T-helper 22 cell (primary cell): ENCODE data around the gene RGS4.

ENCODE experiments used
- DNase-seq: peaks from one replicate; pipeline ENCODE4 v3.0.0-alpha.2; 2020; ENCODE audit warnings: low read depth

The RGS4 gene

DNA sequence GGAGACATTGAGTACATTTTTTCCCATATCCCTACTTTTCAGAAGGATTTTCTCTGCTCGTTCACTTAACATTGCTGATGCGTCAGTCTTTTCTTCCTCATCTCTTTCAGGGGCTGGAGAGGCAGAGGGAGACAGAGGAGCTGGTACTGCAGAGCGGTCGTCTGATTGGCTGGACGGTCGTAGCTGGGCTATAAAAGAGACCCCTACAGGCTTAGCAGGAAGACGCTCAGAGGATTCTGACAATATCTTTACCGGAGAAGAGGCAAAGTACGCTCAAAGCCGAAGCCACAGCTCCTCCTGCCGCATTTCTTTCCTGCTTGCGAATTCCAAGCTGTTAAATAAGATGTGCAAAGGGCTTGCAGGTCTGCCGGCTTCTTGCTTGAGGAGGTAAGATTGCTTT is at the start of gene RGS4:
Gene RGS4 (plus strand): TSS at position 220 of the 400 bp plus-strand sequence. CDS start 124 bp downstream, at position 344.
- DNase-seq = no peak

GRCh38 chr1:163022129-163022528 is 47.0 kb upstream of the RGS4 start:
- DNase-seq = no peak

DNA sequence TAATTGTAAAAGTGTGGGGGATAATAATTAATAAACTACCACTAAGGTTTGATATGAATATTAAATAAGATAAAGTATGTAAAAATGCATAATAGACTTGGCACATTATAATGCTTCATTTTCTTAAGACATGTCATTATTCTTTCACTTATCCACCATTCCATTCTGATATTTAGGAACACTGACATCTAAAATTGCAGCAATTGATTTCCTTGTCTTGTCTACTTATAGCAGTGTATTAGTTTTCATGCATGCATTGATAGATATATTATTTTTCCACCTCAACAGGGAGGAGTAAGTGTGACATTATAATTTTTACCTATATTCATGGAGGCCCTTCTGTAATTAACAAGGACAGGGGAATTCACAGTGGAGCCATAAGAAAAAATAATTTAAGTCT is 41.6 kb upstream of the RGS4 start:
- no peak for DNase-seq

- DNase-seq = no peak
These were observed 39.3 kb upstream of the RGS4 start for GRCh38 chr1:163029901-163030300.

DNA sequence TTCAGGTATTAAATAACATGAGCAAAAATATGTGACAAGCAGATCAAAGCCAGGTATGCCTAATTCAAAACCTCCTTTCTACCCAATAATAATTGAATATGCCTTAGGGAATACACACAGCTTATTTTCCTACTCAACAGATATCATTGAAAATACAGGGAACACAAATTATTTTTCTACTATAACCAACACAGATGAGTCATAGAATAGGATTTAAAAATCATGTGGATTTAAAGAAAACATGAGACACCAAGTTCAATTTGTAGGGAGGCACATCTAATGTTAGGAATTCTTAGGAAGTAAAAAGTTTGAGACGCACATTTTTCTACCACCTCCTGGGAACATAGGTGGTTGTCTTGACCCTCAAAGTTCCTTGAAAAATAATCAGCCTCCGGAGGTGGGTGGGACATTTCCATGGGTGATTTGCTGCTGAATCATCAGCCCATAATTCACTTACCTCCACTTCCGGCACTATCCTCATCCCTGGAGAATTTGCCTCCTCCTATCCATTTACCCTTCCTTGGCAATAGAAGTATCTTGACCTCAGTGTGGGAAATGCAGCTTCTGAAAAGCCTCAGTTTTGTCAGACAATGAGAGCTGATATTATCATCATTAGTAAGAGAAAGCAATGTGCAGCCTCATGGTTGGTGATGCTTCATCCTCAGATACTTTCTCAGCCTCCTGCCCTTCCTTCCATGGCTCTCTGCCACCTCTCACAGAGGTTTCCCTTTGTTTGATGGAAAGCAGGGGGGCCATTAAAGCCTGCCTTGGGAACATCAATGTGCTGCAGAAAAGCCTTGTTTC is 33.5 kb upstream of the RGS4 start:
- no peak for DNase-seq

- no peak for DNase-seq
These were observed 32.5 kb upstream of the RGS4 start for GRCh38 chr1:163036671-163037070.

- DNase-seq = no peak
These were observed 30.0 kb upstream of the RGS4 start for GRCh38 chr1:163038928-163039706.

GRCh38 chr1:163039707-163040093 is 29.5 kb upstream of the RGS4 start:
- no peak for DNase-seq

DNA sequence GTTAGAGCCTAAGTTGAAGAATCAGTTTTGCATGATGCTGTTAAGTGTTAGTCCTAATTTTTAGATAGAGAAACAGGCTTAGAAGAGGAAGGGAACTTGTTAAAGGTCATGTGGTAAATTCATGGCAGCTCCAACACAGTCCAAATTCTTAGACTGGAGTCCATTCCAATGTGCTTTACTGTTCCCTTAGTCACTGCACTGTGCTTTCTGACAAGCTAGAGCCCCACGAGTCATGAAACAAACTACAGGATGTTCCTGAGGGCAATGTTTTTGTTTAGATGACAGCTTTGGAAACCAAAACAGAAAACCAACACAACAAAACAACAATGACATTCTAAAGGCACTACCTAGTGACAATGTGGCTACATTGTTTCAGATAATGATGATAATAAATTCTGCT is 23.1 kb upstream of the RGS4 start:
- DNase-seq = no peak

GRCh38 chr1:163047951-163048659 is 21.1 kb upstream of the RGS4 start:
- DNase-seq = no peak

GRCh38 chr1:163048869-163049268 is 20.3 kb upstream of the RGS4 start:
- no peak for DNase-seq

DNA sequence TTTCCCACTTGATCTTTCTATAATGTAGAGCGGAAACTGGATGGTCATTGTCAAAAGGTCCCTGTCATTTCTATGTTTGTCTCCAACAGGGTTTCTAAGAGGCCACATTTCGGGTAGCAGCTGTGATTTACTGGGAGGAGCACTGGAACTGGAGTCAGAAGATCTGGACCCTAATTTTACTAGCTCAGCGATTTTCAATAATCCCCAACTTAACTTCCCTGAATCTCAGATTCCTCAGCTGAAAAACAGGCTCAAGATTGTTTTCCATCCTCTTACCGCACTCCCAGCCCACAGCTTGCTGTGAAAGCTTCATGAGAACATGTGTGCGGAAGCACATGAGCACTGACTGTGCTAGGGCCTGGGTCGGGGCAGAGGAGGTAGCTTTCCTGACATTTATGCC is 19.9 kb upstream of the RGS4 start:
- no peak for DNase-seq

DNA sequence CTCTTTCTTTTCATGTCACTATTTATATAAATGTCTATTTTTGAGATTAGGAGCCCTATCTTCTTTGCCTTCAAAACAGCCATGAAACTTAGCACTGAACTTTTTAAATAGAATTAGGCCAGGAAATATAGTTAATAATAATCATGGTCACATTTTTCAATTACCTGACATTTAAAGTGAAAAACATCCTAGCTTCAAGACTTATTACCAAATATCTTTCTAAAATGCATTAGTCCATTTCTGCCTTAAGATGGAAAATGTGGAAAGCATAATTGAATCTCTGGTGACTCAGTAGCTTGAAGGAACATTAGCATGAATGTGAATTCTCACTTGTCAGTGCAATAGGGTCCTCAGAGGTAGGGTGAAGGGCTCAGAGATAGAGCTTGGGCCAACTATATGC is 18.7 kb upstream of the RGS4 start:
- no peak for DNase-seq

GRCh38 chr1:163054181-163054591 is 15.0 kb upstream of the RGS4 start:
- DNase-seq = no peak

DNA sequence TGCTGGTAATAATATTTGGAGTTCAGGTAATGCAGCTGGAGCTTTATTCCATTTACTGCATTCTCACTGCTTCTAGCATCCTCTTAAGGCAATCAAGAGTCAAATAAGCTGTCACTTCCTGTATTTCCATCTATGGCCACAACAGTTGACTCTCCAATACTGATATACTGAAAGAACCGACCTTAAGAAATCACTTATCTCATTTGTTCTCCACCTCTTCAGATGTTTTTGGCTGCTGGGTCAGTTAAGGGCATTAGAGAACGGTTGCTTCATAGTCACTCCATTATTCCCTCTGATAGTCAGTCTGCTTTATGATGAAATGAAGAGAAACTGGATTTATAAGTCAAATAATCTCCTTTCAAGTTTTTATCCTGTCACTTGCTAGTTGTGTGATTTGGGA is 14.2 kb upstream of the RGS4 start:
- no peak for DNase-seq

- no peak for DNase-seq
These were observed 13.6 kb upstream of the RGS4 start for GRCh38 chr1:163055531-163055930.

GRCh38 chr1:163056831-163057230 is 12.3 kb upstream of the RGS4 start:
- DNase-seq = no peak

GRCh38 chr1:163060343-163061007 is 8.7 kb upstream of the RGS4 start:
- DNase-seq = no peak

DNA sequence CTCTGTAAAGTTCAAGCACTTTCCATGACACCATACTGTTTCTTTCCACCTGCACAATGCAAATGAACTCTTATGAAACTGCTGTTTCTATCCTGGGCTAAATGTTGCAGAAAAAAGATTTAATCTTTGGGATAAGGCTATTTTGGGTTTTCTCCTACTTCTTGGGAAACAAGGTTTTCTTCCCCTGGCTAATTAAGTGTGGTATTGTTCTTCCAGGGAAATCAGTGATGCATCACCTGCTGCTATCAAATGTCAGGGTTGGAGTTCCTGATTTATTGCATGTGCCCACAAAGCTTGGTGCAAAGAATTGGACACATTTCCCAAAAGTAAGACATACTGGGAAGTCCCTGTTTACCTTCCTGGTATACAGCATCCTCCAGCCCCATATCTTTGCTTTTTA is 6.0 kb upstream of the RGS4 start:
- no peak for DNase-seq

DNA sequence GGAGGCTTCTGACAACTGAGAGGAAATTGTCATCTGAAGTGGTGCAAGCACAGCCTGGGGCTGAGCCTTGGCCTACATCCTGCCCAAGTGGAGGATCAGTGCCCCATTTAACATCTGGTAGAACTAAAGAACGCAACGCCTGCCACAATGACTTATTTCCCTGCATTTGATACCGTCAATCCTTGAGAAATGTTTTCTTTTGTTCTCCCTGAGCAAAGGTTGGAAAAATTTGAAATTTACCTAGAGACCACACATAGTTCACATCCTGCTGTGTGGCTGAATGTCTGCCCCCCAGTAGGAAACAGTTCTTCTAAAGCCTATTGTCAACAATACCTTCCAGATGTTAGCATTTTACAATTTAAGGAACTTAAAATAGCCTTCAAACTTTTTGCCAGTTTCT is 5.6 kb upstream of the RGS4 start:
- no peak for DNase-seq

- no peak for DNase-seq
These were observed 3.0 kb upstream of the RGS4 start for GRCh38 chr1:163066168-163066567.

GRCh38 chr1:163066686-163067085 is 2.5 kb upstream of the RGS4 start:
- no peak for DNase-seq
